HepG2 (cell line): ENCODE measurements around the gene RNASE13. TPM values are rescaled to one million over a fixed set of nuclear protein-coding genes. Genes with fewer than 3 reads are reported as not detected.

Experiments used
- ATAD3A ChIP-seq: sonication (generic); formaldehyde crosslinking; IDR thresholded peaks from 2 replicates; pipeline ENCODE4 v1.4.0; 2020; ENCODE audit warnings: missing genetic modification reagents
- ETS1 ChIP-seq: sonication (generic); formaldehyde crosslinking; IDR thresholded peaks from 2 replicates; pipeline ENCODE4 v1.4.0; 2020; ENCODE audit warnings: missing genetic modification reagents
- SOX5 ChIP-seq: IDR thresholded peaks from 2 replicates; pipeline ENCODE4 v1.6.1; 2016; ENCODE audit warnings: borderline replicate concordance
- TGIF2 ChIP-seq: IDR thresholded peaks from 2 replicates; pipeline ENCODE4 v1.6.1; 2016; ENCODE audit warnings: control low read depth, missing compliant biosample characterization
- ZMAT3 ChIP-seq: sonication (generic); formaldehyde crosslinking; conservative IDR thresholded peaks from 2 replicates; pipeline ENCODE4 v1.7.0; 2021; ENCODE audit warnings: missing genetic modification reagents
- ZNF225 ChIP-seq: sonication (generic); formaldehyde crosslinking; IDR thresholded peaks from 2 replicates; pipeline ENCODE4 v1.4.0; 2020; ENCODE audit warnings: mild to moderate bottlenecking, missing genetic modification reagents
- ZNF337 ChIP-seq: sonication (generic); formaldehyde crosslinking; IDR thresholded peaks from 2 replicates; pipeline ENCODE4 v1.5.1; 2020; ENCODE audit warnings: missing genetic modification reagents, low read depth, mild to moderate bottlenecking, borderline replicate concordance
- ZNF383 ChIP-seq: sonication (generic); formaldehyde crosslinking; IDR thresholded peaks from 2 replicates; pipeline ENCODE4 v1.4.0; 2020; ENCODE audit warnings: missing genetic modification reagents, mild to moderate bottlenecking, borderline replicate concordance
- ZNF512B ChIP-seq: sonication (generic); formaldehyde crosslinking; IDR thresholded peaks from 2 replicates; pipeline ENCODE4 v1.5.1; 2020; ENCODE audit warnings: missing genetic modification reagents, mild to moderate bottlenecking, borderline replicate concordance
- ZNF563 ChIP-seq: sonication (generic); formaldehyde crosslinking; IDR thresholded peaks from 2 replicates; pipeline ENCODE4 v1.8.0; 2022; ENCODE audit warnings: mild to moderate bottlenecking, moderate library complexity, missing genetic modification reagents
- ZNF772 ChIP-seq: sonication (generic); formaldehyde crosslinking; IDR thresholded peaks from 2 replicates; pipeline ENCODE4 v1.5.0; 2020; ENCODE audit warnings: mild to moderate bottlenecking, missing genetic modification reagents
- ZSCAN12 ChIP-seq: sonication (generic); formaldehyde crosslinking; IDR thresholded peaks from 2 replicates; pipeline ENCODE4 v1.9.0; 2021; ENCODE audit warnings: mild to moderate bottlenecking, missing genetic modification reagents
- ZUFSP ChIP-seq: sonication (generic); formaldehyde crosslinking; IDR thresholded peaks from 2 replicates; pipeline ENCODE4 v1.9.0; 2021; ENCODE audit warnings: missing genetic modification reagents, mild to moderate bottlenecking, borderline replicate concordance
- polyA plus RNA-seq, 8 experiments: library from polyadenylated mRNA; depleted of rRNA in 3 of 8; stranded (reverse) in 7 of 8; unstranded in 1 of 8; fragments of >200 nt; fragmentation: Illumina TruSeq in 4 of 8; extraction: Trizol in 4 of 8; gene quantifications; 2 replicates each; pipeline versions ENCODE4 v1.2.1 to v1.2.3, GENCODE V29; 2011 to 2016; ENCODE audit warnings: low read depth in 4 of 8, missing spikeins in 1 of 8, mixed read lengths in 1 of 8; ENCODE audit not compliant: insufficient read depth in 1 of 8
- total RNA-seq, 5 experiments: library from RNA; depleted of rRNA; stranded (reverse); fragments of >200 nt; fragmentation: Illumina TruSeq; extraction: Trizol; gene quantifications; 2 replicates each; pipeline ENCODE4 v1.2.3, GENCODE V29; 2016; ENCODE audit warnings: low read depth in 1 of 5
- TF ChIP-seq, protein P1 (sequence below): sonication (generic); formaldehyde crosslinking; conservative IDR thresholded peaks from 2 replicates; pipeline ENCODE4 v1.4.0; 2020; ENCODE audit warnings: missing genetic modification reagents
- TF ChIP-seq, protein P2 (sequence below): sonication (generic); formaldehyde crosslinking; IDR thresholded peaks from 2 replicates; pipeline ENCODE4 v1.4.0; 2020; ENCODE audit warnings: missing genetic modification reagents, borderline replicate concordance
- TF ChIP-seq, protein P3 (sequence below): sonication (generic); formaldehyde crosslinking; IDR thresholded peaks from 2 replicates; pipeline ENCODE4 v1.4.0; 2020; ENCODE audit warnings: mild to moderate bottlenecking, missing genetic modification reagents
- TF ChIP-seq, protein P4 (sequence below): conservative IDR thresholded peaks from 2 replicates; pipeline ENCODE4 v1.6.1; 2018; ENCODE audit warnings: missing genetic modification reagents

The RNASE13 gene
- total and polyA plus RNA-seq, 2 of the 13 experiments (the other 11 are each of a cell fraction or from before 2014, with no cell fraction given), result 1.0 TPM; not detected in 1

GRCh38 chr14:21039585-21040369 lies 5.2 kb upstream of the RNASE13 start (continued):
- TF ChIP-seq, protein P1, sequence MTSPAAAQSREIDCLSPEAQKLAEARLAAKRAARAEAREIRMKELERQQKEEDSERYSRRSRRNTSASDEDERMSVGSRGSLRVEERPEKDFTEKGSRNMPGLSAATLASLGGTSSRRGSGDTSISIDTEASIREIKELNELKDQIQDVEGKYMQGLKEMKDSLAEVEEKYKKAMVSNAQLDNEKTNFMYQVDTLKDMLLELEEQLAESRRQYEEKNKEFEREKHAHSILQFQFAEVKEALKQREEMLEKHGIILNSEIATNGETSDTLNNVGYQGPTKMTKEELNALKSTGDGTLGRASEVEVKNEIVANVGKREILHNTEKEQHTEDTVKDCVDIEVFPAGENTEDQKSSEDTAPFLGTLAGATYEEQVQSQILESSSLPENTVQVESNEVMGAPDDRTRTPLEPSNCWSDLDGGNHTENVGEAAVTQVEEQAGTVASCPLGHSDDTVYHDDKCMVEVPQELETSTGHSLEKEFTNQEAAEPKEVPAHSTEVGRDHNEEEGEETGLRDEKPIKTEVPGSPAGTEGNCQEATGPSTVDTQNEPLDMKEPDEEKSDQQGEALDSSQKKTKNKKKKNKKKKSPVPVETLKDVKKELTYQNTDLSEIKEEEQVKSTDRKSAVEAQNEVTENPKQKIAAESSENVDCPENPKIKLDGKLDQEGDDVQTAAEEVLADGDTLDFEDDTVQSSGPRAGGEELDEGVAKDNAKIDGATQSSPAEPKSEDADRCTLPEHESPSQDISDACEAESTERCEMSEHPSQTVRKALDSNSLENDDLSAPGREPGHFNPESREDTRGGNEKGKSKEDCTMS (CRISPR knock-in tag), result no peak
- TF ChIP-seq ZUFSP (no peak), ZNF512B (no peak), SOX5 (CRISPR knock-in tag) (no peak), ETS1 (CRISPR knock-in tag) (no peak), ZNF337 (CRISPR knock-in tag) (no peak), ATAD3A (no peak), ZSCAN12 (no peak), ZNF383 (CRISPR knock-in tag) (0 out of 2 replicates have a peak, but pooled peaks have one; percentile 31), ZNF772 (CRISPR knock-in tag) (no peak; the same call in 1 of the 2 replicates), ZNF225 (CRISPR knock-in tag) (no peak), ZNF563 (no peak), ZMAT3 (CRISPR knock-in tag) (no peak), TGIF2 (CRISPR knock-in tag) (no peak)
- TF ChIP-seq, protein P2, sequence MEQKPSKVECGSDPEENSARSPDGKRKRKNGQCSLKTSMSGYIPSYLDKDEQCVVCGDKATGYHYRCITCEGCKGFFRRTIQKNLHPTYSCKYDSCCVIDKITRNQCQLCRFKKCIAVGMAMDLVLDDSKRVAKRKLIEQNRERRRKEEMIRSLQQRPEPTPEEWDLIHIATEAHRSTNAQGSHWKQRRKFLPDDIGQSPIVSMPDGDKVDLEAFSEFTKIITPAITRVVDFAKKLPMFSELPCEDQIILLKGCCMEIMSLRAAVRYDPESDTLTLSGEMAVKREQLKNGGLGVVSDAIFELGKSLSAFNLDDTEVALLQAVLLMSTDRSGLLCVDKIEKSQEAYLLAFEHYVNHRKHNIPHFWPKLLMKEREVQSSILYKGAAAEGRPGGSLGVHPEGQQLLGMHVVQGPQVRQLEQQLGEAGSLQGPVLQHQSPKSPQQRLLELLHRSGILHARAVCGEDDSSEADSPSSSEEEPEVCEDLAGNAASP, result peak; percentile 84; the same call in 1 of the 2 replicates
- TF ChIP-seq, protein P3, sequence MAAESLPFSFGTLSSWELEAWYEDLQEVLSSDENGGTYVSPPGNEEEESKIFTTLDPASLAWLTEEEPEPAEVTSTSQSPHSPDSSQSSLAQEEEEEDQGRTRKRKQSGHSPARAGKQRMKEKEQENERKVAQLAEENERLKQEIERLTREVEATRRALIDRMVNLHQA, result no peak
- TF ChIP-seq, protein P4, sequence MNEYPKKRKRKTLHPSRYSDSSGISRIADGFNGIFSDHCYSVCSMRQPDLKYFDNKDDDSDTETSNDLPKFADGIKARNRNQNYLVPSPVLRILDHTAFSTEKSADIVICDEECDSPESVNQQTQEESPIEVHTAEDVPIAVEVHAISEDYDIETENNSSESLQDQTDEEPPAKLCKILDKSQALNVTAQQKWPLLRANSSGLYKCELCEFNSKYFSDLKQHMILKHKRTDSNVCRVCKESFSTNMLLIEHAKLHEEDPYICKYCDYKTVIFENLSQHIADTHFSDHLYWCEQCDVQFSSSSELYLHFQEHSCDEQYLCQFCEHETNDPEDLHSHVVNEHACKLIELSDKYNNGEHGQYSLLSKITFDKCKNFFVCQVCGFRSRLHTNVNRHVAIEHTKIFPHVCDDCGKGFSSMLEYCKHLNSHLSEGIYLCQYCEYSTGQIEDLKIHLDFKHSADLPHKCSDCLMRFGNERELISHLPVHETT (CRISPR knock-in tag), result no peak
